GM13976 (cell line): Measurements from ENCODE around the gene PRELID1.

Experiments used
- DNase-seq: peaks from one replicate; pipeline ENCODE4 v3.0.0; 2012; ENCODE audit warnings: low spot score
- in situ Hi-C: fragments of 300-500 bp; cut with MboI; formaldehyde crosslinking; loops from one replicate; pipeline ENCODE4 v1.12.0; 2022; ENCODE audit warnings: low sequenced_read_pairs, mixed read lengths, inconsistent platforms; ENCODE audit not compliant: unreplicated experiment
- TF ChIP-seq, protein P1 (sequence below): IDR thresholded peaks from 2 replicates; pipeline ENCODE4 v1.5.1; 2012; ENCODE audit warnings: borderline replicate concordance, mild to moderate bottlenecking; ENCODE audit not compliant: insufficient read depth; ENCODE audit errors: extremely low read depth, missing control alignments, control extremely low read depth

The PRELID1 gene

GRCh38 chr5:177308740-177309139 is 5.1 kb downstream of the PRELID1 start:
- in situ Hi-C loops = no loop called here

DNA sequence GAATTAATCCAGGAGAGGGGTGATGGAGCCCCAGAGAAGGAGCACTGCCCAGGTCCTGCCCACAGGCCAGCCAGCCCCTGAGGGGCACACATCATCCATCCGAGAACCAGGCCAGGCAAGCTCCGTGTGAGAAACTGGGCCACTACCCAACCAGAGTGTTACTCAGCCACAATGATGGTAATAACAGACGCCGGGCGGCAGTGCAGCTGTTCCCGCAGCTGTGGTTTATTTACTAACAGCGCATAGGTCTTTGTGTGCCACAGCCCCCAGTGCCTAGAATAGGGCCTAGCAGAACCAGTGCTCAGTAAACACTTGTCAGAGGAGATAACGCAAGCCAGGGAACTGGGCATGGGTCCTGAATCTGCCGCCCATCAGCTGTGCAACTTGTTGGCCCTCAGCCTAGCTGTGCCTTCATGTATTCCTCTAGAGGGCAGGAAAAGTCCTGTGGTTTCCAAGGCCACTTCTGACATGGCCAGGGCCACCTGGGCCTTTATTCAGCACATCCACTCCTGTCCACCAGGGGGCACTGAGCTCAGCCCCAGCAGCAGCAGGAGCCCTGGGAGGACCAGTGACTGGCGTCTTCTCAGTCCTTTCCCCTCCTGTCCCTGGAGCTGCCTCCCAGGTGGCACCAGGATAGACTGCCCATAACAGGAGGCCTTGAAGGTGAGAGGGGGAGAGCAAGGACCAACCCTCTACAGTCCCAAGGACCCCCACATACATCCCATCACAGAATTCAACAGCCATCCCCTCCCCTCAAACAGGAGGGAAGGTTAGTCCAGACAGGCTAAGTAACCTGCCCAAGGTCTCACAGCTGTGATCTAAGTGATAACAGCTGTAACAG is 6.0 kb downstream of the PRELID1 start:
- peak; percentile 74 for DNase-seq
- in situ Hi-C loops = no loop called here
- TF ChIP-seq, protein P1, sequence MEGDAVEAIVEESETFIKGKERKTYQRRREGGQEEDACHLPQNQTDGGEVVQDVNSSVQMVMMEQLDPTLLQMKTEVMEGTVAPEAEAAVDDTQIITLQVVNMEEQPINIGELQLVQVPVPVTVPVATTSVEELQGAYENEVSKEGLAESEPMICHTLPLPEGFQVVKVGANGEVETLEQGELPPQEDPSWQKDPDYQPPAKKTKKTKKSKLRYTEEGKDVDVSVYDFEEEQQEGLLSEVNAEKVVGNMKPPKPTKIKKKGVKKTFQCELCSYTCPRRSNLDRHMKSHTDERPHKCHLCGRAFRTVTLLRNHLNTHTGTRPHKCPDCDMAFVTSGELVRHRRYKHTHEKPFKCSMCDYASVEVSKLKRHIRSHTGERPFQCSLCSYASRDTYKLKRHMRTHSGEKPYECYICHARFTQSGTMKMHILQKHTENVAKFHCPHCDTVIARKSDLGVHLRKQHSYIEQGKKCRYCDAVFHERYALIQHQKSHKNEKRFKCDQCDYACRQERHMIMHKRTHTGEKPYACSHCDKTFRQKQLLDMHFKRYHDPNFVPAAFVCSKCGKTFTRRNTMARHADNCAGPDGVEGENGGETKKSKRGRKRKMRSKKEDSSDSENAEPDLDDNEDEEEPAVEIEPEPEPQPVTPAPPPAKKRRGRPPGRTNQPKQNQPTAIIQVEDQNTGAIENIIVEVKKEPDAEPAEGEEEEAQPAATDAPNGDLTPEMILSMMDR = peak; percentile 90

More at GRCh38 chr5:177308740-177309139, 5.1 kb downstream of the PRELID1 start:
- TF ChIP-seq, protein P1 = no peak
- DNase-seq = no peak

GRCh38 chr5:177310332-177310731 is 6.7 kb downstream of the PRELID1 start:
- in situ Hi-C loops = no loop called here
- DNase-seq = no peak
- TF ChIP-seq, protein P1 = no peak

DNA sequence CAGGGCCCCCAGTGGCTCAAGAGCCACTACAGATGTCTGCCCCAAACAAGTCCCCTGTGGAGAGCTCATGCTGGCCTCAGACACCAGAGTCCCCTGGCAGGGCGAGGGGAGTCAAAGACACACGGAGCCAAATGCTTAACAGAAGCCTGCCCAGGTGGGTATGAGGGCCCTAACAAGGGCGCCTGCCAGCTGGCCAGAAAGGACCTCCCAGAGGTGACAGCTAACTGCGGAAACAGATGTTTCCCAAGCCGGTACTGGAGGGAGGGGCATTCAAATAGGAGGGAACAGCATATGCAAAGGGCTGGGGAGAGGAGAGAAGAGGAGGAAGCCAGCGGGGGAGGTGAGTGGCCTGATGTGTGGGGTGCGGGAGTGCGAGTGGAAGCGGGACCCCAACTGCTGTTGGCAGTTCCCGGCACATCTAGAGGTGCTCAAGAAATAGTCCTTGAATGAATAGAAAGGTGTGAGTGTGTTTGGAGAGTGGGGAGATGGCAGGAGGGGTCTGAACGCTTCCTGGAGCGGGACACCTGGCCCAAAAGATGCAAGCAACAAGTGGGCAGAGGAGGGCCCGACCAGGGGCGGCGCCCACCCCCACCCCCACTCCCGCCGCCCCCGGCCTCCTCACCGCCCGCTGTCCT is 7.3 kb downstream of the PRELID1 start:
- in situ Hi-C loops = no loop called here
- DNase-seq = no peak
- TF ChIP-seq, protein P1 = no peak

GRCh38 chr5:177311392-177311722 is 7.8 kb downstream of the PRELID1 start:
- TF ChIP-seq, protein P1 = no peak
- DNase-seq = no peak
- in situ Hi-C loops = no loop called here

DNA sequence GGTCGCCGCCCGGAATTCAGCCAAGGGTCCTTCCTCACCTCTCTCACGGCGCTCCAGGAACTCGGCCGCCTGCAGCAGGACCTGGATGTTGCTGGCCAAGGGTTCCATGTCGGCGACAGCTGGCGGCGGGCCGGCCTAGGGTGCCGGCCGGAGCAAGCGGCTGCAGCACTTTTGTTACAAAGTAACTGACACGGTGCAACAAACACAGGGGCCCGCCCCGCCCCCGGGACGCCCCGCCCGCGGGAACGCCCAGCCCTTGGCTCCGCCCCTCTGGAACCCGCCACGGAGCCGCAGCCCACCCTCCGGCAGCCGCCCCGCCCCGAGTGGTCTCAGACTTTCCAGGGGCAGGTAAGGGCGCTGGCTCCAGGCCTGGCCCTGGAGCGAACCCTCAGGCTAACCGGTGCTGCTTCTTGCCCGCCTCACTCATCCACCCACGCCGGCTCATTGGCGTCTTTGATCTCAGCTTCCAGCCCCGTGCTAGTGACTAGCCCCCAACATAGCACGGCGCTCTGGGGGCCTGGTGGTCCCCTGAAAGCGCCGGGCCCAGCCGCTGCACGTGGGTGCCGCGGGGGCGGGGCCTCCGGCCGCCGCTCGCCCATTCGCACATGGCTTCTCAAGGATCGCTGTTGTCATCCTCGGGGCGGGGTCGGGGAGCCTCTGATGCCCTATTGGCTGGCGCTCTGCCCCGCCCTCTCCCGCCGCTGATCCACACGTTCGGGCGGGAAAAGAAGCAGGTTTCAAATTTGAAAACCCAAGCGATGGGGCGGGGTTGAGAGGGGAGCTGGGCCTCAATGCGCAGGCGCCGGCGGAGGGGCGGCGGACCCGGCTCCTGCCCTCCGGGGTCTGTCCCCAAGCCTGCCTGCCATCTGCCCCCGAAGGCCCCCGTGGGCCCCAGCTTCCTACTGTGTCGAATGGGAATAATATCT is 8.4 kb downstream of the PRELID1 start, which contains the start of gene MXD3:
TSS of gene MXD3 (minus strand) at position 176 of the 926 bp plus-strand sequence. CDS start at position 108, 68 bp downstream.
- TF ChIP-seq, protein P1 = no peak
- DNase-seq = peak; percentile 98
- in situ Hi-C loops = no loop called here
